GM12878 (cell line): ENCODE results near the gene TCP11. TPM values are rescaled to one million over a fixed set of nuclear protein-coding genes. Genes with fewer than 3 reads are reported as not detected.

ENCODE experiments used
- ATAC-seq: fragments of 200-7000 bp; cut with Tn5 transposase; 3 replicates; pipeline ENCODE4 v1.9.1; 2020; ENCODE audit warnings: mild to moderate bottlenecking, moderate library complexity
- BruUV-seq: library from RNA; stranded (reverse); fragments of 400-500 nt; replicated peaks from 2 replicates; lab custom pipeline; 2021; lab: Mats Ljungman, UMichigan
- CTCF ChIA-PET: fragments of 300-600 bp; sonication (Branson Sonifier 250); formaldehyde crosslinking; extraction: SDS; loops from one replicate; lab custom pipeline; 2021; ENCODE audit warnings: inconsistent platforms; lab: Yijun Ruan, JAX
- POLR2A ChIA-PET: fragments of 350-600 bp; formaldehyde crosslinking; extraction: SDS; loops from one replicate; lab custom pipeline; 2021; ENCODE audit warnings: inconsistent platforms; lab: Charles Lee
- RAD21 ChIA-PET: fragments of 300-600 bp; sonication (Branson Sonifier 250); formaldehyde crosslinking; loops from one replicate; lab custom pipeline; 2023; ENCODE audit warnings: antibody characterized with exemption; ENCODE audit not compliant: unreplicated experiment; lab: Charles Lee
- SMC1A ChIA-PET: fragments of 300-600 bp; sonication (Branson Sonifier 250); formaldehyde crosslinking; loops from one replicate; lab custom pipeline; 2023; ENCODE audit not compliant: unreplicated experiment, uncharacterized antibody; lab: Charles Lee
- DNase-seq: peaks from one replicate; pipeline ENCODE4 v3.0.0-alpha.2; 2011; ENCODE audit warnings: low read depth, low spot score
- FAIRE-seq: peaks from 3 replicates; lab custom pipeline; 2011; peaks lifted over from hg19 to GRCh38; lab: Jason Lieb, UNC
- H2AFZ ChIP-seq: 2 replicates; pipeline ENCODE4 v1.6.0; 2011; ENCODE audit warnings: low read depth, low read length, control low read depth; ENCODE audit not compliant: control insufficient read depth
- H3K27ac ChIP-seq: 2 replicates; pipeline ENCODE4 v1.5.1; 2011; ENCODE audit warnings: control low read depth; ENCODE audit not compliant: control insufficient read depth, insufficient read depth
- H3K27me3 ChIP-seq, 2 experiments: replicated peaks in 1 of 2; 2 replicates each; pipeline versions ENCODE4 v1.6.0 to v1.6.1; 2011; ENCODE audit warnings: low read length in 1 of 2; ENCODE audit not compliant: control insufficient read depth in 2 of 2, insufficient read depth in 2 of 2
- H3K36me3 ChIP-seq, 2 experiments: 2 replicates each; pipeline ENCODE4 v1.5.1; 2011; ENCODE audit warnings: low read length in 1 of 2; ENCODE audit not compliant: control insufficient read depth in 2 of 2, insufficient read depth in 2 of 2
- H3K4me1 ChIP-seq: 2 replicates; pipeline ENCODE4 v1.6.1; 2011; ENCODE audit warnings: mild to moderate bottlenecking, low read length, moderate library complexity, mixed read lengths; ENCODE audit not compliant: control insufficient read depth, insufficient read depth
- H3K4me2 ChIP-seq: 2 replicates; pipeline ENCODE4 v1.6.0; 2011; ENCODE audit warnings: control low read depth; ENCODE audit not compliant: control insufficient read depth, insufficient read depth
- H3K4me3 ChIP-seq: fragments of 200-600 bp; sonication (generic); 2 replicates; pipeline ENCODE4 v1.5.1; 2016
- H3K79me2 ChIP-seq: 2 replicates; pipeline ENCODE4 v1.6.0; 2011; ENCODE audit warnings: low read length; ENCODE audit not compliant: control insufficient read depth, insufficient read depth
- H3K9ac ChIP-seq: 2 replicates; pipeline ENCODE4 v1.8.0; 2011; ENCODE audit warnings: low read length, control low read depth, mixed read lengths; ENCODE audit not compliant: control insufficient read depth, insufficient read depth
- H3K9me3 ChIP-seq: replicated peaks from 3 replicates; pipeline ENCODE4 v1.5.1; 2011; ENCODE audit warnings: mild to moderate bottlenecking, low read length; ENCODE audit not compliant: control insufficient read depth, insufficient read depth
- H4K20me1 ChIP-seq: 2 replicates; pipeline ENCODE4 v1.6.0; 2011; ENCODE audit not compliant: control insufficient read depth, insufficient read depth
- ASH2L ChIP-seq: fragments of 300-600, 200-600 bp; sonication (generic); IDR thresholded peaks from 2 replicates; pipeline ENCODE4 v1.6.1; 2017; ENCODE audit warnings: low read depth, mild to moderate bottlenecking, borderline replicate concordance
- CEBPB ChIP-seq, 2 experiments: fragments of 150-350 bp in 1 of 2; IDR thresholded peaks; 2 replicates each; pipeline ENCODE4 v1.6.1; 2012 to 2014; ENCODE audit warnings: low read depth in 2 of 2, low read length in 2 of 2, borderline replicate concordance in 1 of 2, inconsistent platforms in 1 of 2
- CHD1 ChIP-seq: IDR thresholded peaks from 2 replicates; pipeline ENCODE4 v1.6.1; 2012; ENCODE audit warnings: low read depth, low read length, improper control_type of control experiment
- DPF2 ChIP-seq: fragments of 450-650 bp; IDR thresholded peaks from 2 replicates; pipeline ENCODE4 v1.6.1; 2017; ENCODE audit warnings: mild to moderate bottlenecking
- JUND ChIP-seq: IDR thresholded peaks from 2 replicates; pipeline ENCODE4 v1.6.1; 2012; ENCODE audit warnings: low read depth, mild to moderate bottlenecking, low read length, improper control_type of control experiment, moderate library complexity
- MAX ChIP-seq: IDR thresholded peaks from 2 replicates; pipeline ENCODE4 v1.6.1; 2012; ENCODE audit warnings: low read depth, low read length, improper control_type of control experiment
- MLLT1 ChIP-seq: fragments of 450-650 bp; IDR thresholded peaks from 2 replicates; pipeline ENCODE4 v1.6.1; 2016; ENCODE audit warnings: mild to moderate bottlenecking
- PRDM15 ChIP-seq: fragments of 450-650 bp; formaldehyde crosslinking; IDR thresholded peaks from 2 replicates; pipeline ENCODE4 v1.4.0; 2020; ENCODE audit warnings: mild to moderate bottlenecking, moderate library complexity
- TCF7 ChIP-seq: IDR thresholded peaks from 2 replicates; pipeline ENCODE4 v1.6.1; 2014; ENCODE audit warnings: antibody characterized with exemption, borderline replicate concordance
- USF1 ChIP-seq: IDR thresholded peaks from 2 replicates; pipeline ENCODE4 v1.6.1; 2011; ENCODE audit warnings: borderline replicate concordance, low read depth, mild to moderate bottlenecking, moderate library complexity, mixed read lengths, low read length; ENCODE audit not compliant: insufficient read depth; ENCODE audit errors: extremely low read length
- WGBS: methylation state at CpG from one replicate; pipeline ENCODE4 v1.1.6; 2016; ENCODE audit warnings: low lambda C conversion rate; ENCODE audit not compliant: insufficient replicate concordance, insufficient coverage; ENCODE audit errors: missing lambda C conversion rate; 5-methylcytosine and 5-hydroxymethylcytosine counted together
- in situ Hi-C: fragments of 300-500 bp; cut with MboI; formaldehyde crosslinking; loops from 9 replicates; pipeline ENCODE4 v1.14.3; 2018; ENCODE audit warnings: mixed read lengths
- intact Hi-C: fragments of 100-400 bp; cut with micrococcal nuclease; formaldehyde crosslinking; loops from one replicate; pipeline ENCODE4 v1.14.2; 2022; ENCODE audit not compliant: unreplicated experiment
- polyA plus RNA-seq, 11 experiments: library from polyadenylated mRNA; depleted of rRNA in 4 of 11; unstranded in 6 of 11; stranded (reverse) in 5 of 11; fragments of >200 nt; fragmentation: Nextera tagmentation in 4 of 11; fragmentation: Illumina TruSeq in 1 of 11; extraction: Ambion mirVana in 4 of 11; extraction: Trizol in 1 of 11; gene quantifications; 1 replicate in 1 of 11; 2 replicates in 10 of 11; pipeline versions ENCODE4 v1.2.1 to v1.2.3, GENCODE V29; 2011 to 2016; ENCODE audit warnings: inconsistent platforms in 2 of 11, missing spikeins in 2 of 11, low read depth in 1 of 11
- total RNA-seq, 4 experiments: library from RNA; depleted of rRNA in 3 of 4; stranded (reverse); fragments of >200 nt in 3 of 4; fragmentation: Illumina TruSeq in 1 of 4; extraction: Trizol in 1 of 4; gene quantifications; 2 replicates each; pipeline versions ENCODE4 v1.2.1 to v1.2.3, GENCODE V29; 2013 to 2021
- TF ChIP-seq, protein P1 (sequence below): fragments of 450-650 bp; IDR thresholded peaks from 2 replicates; pipeline ENCODE4 v1.6.1; 2017; ENCODE audit warnings: low read depth, mild to moderate bottlenecking, moderate library complexity

TCP11 gene
- total and polyA plus RNA-seq, 10 of the 15 experiments (the other 5 are each of a cell fraction or from before 2014, with no cell fraction given) = not detected

DNA sequence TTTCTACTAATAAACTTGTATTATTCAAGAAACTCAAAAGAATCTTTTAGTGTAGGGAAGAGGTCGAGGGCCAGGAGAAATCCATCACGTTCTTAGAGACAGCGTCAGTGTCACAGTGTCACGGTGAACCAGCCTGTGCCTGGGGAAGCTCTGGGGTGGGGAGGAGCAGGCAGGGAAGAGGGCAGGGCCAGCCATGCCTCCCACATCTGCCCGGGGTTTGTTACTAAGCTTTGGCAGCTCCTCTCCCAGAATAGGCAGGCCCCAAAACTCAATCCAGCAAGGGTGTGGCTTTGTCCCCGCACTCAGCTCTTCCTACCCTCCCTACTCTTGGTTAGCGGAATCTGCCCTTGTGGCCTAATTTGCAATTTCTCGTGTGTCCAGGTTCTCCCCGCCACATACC is 72.9 kb downstream of the TCP11 start:
- ChIA-PET RAD21 (no interaction called here), POLR2A (no interaction called here), CTCF (no interaction called here), SMC1A (no interaction called here)
- no peak for FAIRE-seq
- H3K4me1 ChIP-seq = no peaks in the 10 kb centered on the region
- no peak for ATAC-seq
- no peaks in the 10 kb centered on the region for H3K36me3 ChIP-seq
- WGBS = 71% methylated on average over 9 of the region's 9 CpGs
- no peaks in the 10 kb centered on the region for H3K79me2 ChIP-seq
- no peak overlapping the region for H3K27ac ChIP-seq
- H3K9me3 ChIP-seq = no peaks in the 10 kb centered on the region
- no peaks in the 10 kb centered on the region for H3K27me3 ChIP-seq
- DNase-seq = no peak
- no peak overlapping the region for H3K9ac ChIP-seq
- H2AFZ ChIP-seq = no peak overlapping the region
- BruUV-seq = no TSS peak
- no peak overlapping the region for H3K4me2 ChIP-seq
- in situ Hi-C loops = no loop called here
- no peak overlapping the region for H3K4me3 ChIP-seq
- H4K20me1 ChIP-seq = no peaks in the 10 kb centered on the region
- intact Hi-C loops = no loop called here
- TF ChIP-seq, protein P1, sequence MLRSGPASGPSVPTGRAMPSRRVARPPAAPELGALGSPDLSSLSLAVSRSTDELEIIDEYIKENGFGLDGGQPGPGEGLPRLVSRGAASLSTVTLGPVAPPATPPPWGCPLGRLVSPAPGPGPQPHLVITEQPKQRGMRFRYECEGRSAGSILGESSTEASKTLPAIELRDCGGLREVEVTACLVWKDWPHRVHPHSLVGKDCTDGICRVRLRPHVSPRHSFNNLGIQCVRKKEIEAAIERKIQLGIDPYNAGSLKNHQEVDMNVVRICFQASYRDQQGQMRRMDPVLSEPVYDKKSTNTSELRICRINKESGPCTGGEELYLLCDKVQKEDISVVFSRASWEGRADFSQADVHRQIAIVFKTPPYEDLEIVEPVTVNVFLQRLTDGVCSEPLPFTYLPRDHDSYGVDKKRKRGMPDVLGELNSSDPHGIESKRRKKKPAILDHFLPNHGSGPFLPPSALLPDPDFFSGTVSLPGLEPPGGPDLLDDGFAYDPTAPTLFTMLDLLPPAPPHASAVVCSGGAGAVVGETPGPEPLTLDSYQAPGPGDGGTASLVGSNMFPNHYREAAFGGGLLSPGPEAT = no peak
- TF ChIP-seq ASH2L (no peak), TCF7 (no peak), DPF2 (no peak), MAX (no peak), CEBPB (IDR thresholded peaks at IDR 0.05; ENCODE audit: borderline replicate concordance in 1 of 2, low read depth in 2 of 2, low read length in 2 of 2) (no peak), JUND (no peak), USF1 (no peak), CHD1 (no peak), MLLT1 (no peak), PRDM15 (no peak)
